Mesenchymal stem cell (in vitro differentiated cells and primary cell): ENCODE measurements around the gene CCNYL1.

Experiments
- DNase-seq: peaks from one replicate; pipeline ENCODE4 v3.0.0-alpha.2; 2013
- H2AFZ ChIP-seq: one replicate; pipeline ENCODE4 v1.6.1; 2013; ENCODE audit warnings: low read depth, mild to moderate bottlenecking, control low read depth, inconsistent platforms, low read length, moderate library complexity
- H2AK5ac ChIP-seq: 2 replicates; pipeline ENCODE4 v1.6.1; 2013; ENCODE audit warnings: low read length, moderate library complexity, mild to moderate bottlenecking, inconsistent platforms; ENCODE audit not compliant: severe bottlenecking
- H2BK120ac ChIP-seq: one replicate; pipeline ENCODE4 v1.6.1; 2013; ENCODE audit warnings: low read depth, mild to moderate bottlenecking, inconsistent platforms, low read length, moderate library complexity
- H2BK12ac ChIP-seq, 2 experiments: one replicate each; pipeline ENCODE4 v1.6.1; 2013; ENCODE audit warnings: inconsistent platforms in 2 of 2, low read length in 2 of 2, mild to moderate bottlenecking in 2 of 2, moderate library complexity in 2 of 2, control low read depth in 1 of 2
- H2BK15ac ChIP-seq: one replicate; pipeline ENCODE4 v1.6.1; 2013; ENCODE audit warnings: mild to moderate bottlenecking, low read depth, inconsistent platforms; ENCODE audit not compliant: poor library complexity, severe bottlenecking
- H2BK5ac ChIP-seq: 2 replicates; pipeline ENCODE4 v1.6.1; 2013; ENCODE audit warnings: low read depth, mild to moderate bottlenecking, low read length, control low read depth, inconsistent platforms; ENCODE audit not compliant: poor library complexity, severe bottlenecking
- H3K14ac ChIP-seq, 2 experiments: one replicate each; pipeline ENCODE4 v1.6.1; 2013; ENCODE audit warnings: inconsistent platforms in 2 of 2, low read length in 2 of 2, control low read depth in 1 of 2, mild to moderate bottlenecking in 1 of 2, moderate library complexity in 1 of 2
- H3K18ac ChIP-seq, 2 experiments: one replicate each; pipeline ENCODE4 v1.6.1; 2013; ENCODE audit warnings: inconsistent platforms in 2 of 2, low read length in 2 of 2, control low read depth in 1 of 2, low read depth in 1 of 2, mild to moderate bottlenecking in 1 of 2
- H3K23ac ChIP-seq, 2 experiments: one replicate each; pipeline ENCODE4 v1.6.1; 2013; ENCODE audit warnings: inconsistent platforms in 2 of 2, low read length in 2 of 2, mild to moderate bottlenecking in 2 of 2, moderate library complexity in 2 of 2, control low read depth in 1 of 2
- H3K27ac ChIP-seq: 2 replicates; pipeline ENCODE4 v1.5.1; 2013; ENCODE audit warnings: mild to moderate bottlenecking, moderate library complexity, low read length, control low read depth, inconsistent platforms; ENCODE audit not compliant: poor library complexity, severe bottlenecking
- H3K27me3 ChIP-seq, 2 experiments: 2 replicates each; pipeline versions ENCODE4 v1.6.1 to v1.7.0; 2013; ENCODE audit warnings: low read length in 2 of 2, mild to moderate bottlenecking in 2 of 2, moderate library complexity in 2 of 2, control low read depth in 1 of 2, inconsistent platforms in 1 of 2; ENCODE audit not compliant: control insufficient read depth in 1 of 2, insufficient read depth in 1 of 2
- H3K36me3 ChIP-seq, 2 experiments: 2 replicates each; pipeline versions ENCODE4 v1.6.1 to v1.7.0; 2013; ENCODE audit warnings: low read length in 2 of 2, control low read depth in 1 of 2, inconsistent platforms in 1 of 2, low read depth in 1 of 2, mild to moderate bottlenecking in 1 of 2; ENCODE audit not compliant: insufficient read depth in 2 of 2, control insufficient read depth in 1 of 2
- H3K4ac ChIP-seq, 2 experiments: one replicate each; pipeline ENCODE4 v1.6.1; 2013; ENCODE audit warnings: inconsistent platforms in 2 of 2, low read length in 2 of 2, mild to moderate bottlenecking in 2 of 2, moderate library complexity in 2 of 2, control low read depth in 1 of 2, low read depth in 1 of 2
- H3K4me1 ChIP-seq: 2 replicates; pipeline ENCODE4 v1.6.1; 2013; ENCODE audit warnings: low read depth, low read length, control low read depth; ENCODE audit not compliant: control insufficient read depth, insufficient read depth
- H3K4me2 ChIP-seq: 2 replicates; pipeline ENCODE4 v1.6.1; 2013; ENCODE audit warnings: low read length, mild to moderate bottlenecking, inconsistent platforms; ENCODE audit not compliant: poor library complexity, severe bottlenecking
- H3K4me3 ChIP-seq, 2 experiments: 2 replicates each; pipeline versions ENCODE4 v1.5.1 to v1.7.0; 2013; ENCODE audit warnings: low read length in 2 of 2, mild to moderate bottlenecking in 2 of 2, control low read depth in 1 of 2, low read depth in 1 of 2; ENCODE audit not compliant: insufficient read depth in 1 of 2
- H3K79me1 ChIP-seq: replicated peaks from 2 replicates; pipeline ENCODE4 v1.6.1; 2013; ENCODE audit warnings: mild to moderate bottlenecking, control low read depth, low read length, inconsistent platforms; ENCODE audit not compliant: poor library complexity, severe bottlenecking
- H3K9ac ChIP-seq: 2 replicates; pipeline ENCODE4 v1.7.0; 2013; ENCODE audit warnings: mild to moderate bottlenecking, low read length, moderate library complexity
- H3K9me3 ChIP-seq: 2 replicates; pipeline ENCODE4 v1.7.0; 2013; ENCODE audit warnings: mild to moderate bottlenecking, low read length; ENCODE audit not compliant: control insufficient read depth
- H4K8ac ChIP-seq: one replicate; pipeline ENCODE4 v1.6.1; 2013; ENCODE audit warnings: inconsistent platforms, mild to moderate bottlenecking, low read length, moderate library complexity
- H4K91ac ChIP-seq: one replicate; pipeline ENCODE4 v1.6.1; 2013; ENCODE audit warnings: mild to moderate bottlenecking, low read length, inconsistent platforms
- WGBS: methylation state at CpG from one replicate; pipeline ENCODE4 v1.1.7; 2013; ENCODE audit warnings: mixed read lengths; 5-methylcytosine and 5-hydroxymethylcytosine counted together

The CCNYL1 gene

DNA sequence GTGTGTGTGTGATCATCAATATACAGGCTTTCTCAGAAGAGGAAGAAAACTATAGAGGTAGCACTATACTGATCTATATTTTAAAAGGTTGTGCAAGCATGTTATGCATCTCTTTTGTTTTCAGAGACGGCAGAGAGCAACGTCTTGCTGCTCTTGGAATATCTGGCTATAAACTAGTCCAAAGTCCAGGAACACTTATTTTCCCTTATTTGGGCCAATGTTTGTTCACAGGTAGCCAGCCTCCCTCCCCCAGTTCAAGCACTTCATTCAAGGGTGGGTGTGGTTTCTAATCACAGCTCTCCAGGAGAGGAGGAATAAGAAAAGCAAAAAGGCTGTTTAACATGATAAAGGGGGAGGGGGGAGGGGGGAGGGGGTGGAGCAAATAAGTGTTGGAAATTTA is 54.1 kb downstream of the CCNYL1 start:
- Histone ChIP-seq H2BK12ac (no peak overlapping the region), H2BK5ac (no peak overlapping the region), H3K4me1 (peaks cover 27% of the 10 kb centered on the region), H3K18ac (no peak overlapping the region), H2BK120ac (no peak overlapping the region), H2AK5ac (no peak overlapping the region), H3K36me3 (peaks cover 0 to 12% of the 10 kb centered on the region in 2 experiments), H3K14ac (no peak overlapping the region), H3K27me3 (peaks cover 0 to 8% of the 10 kb centered on the region in 2 experiments), H3K4me3 (no peak overlapping the region), H3K23ac (no peak overlapping the region), H4K8ac (no peak overlapping the region), H4K91ac (no peak overlapping the region), H3K4ac (no peak overlapping the region), H3K79me1 (peaks cover 15% of the 10 kb centered on the region), H2BK15ac (no peak overlapping the region), H3K9me3 (no peaks in the 10 kb centered on the region), H2AFZ (no peak overlapping the region), H3K27ac (no peak overlapping the region), H3K4me2 (no peak overlapping the region), H3K9ac (no peak overlapping the region)
- 60% methylated on average over 2 of the region's 2 CpGs for WGBS
- no peak for DNase-seq

DNA sequence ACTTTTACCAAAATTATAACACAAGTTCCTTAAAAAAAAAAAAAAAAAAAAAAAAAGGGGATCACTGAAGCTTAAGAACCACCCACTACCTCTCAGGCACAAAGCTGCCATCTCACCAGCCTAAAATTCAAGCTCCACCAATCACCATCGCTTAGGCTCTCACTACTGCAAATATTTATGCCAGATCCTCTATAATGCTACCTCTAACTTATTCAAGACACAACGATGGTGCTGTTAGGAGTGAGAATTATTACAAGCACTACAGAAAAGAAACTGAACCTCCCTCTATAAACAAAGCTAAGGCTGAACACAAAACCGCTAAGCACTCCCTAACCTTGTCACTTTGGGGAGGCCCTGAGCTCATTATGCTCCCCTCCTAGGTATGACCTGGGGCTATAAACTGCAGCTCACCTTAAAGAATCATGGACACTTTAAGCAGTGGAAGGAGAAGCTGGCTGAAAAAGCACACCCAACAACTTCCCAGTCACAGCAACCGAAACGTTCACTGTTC is 54.7 kb downstream of the CCNYL1 start:
- H3K27ac ChIP-seq = no peak overlapping the region
- no peaks in the 10 kb centered on the region for H3K9me3 ChIP-seq
- H3K14ac ChIP-seq = no peak overlapping the region
- no peak overlapping the region for H3K18ac ChIP-seq
- no peak overlapping the region for H3K23ac ChIP-seq
- DNase-seq = peak; percentile 8
- H2AK5ac ChIP-seq = no peak overlapping the region
- no peak overlapping the region for H3K4me2 ChIP-seq
- peaks cover 0 to 12% of the 10 kb centered on the region in 2 experiments for H3K36me3 ChIP-seq
- H2BK15ac ChIP-seq = no peak overlapping the region
- peaks cover 0 to 8% of the 10 kb centered on the region in 2 experiments for H3K27me3 ChIP-seq
- H2BK12ac ChIP-seq = no peak overlapping the region
- no peak overlapping the region for H4K8ac ChIP-seq
- no peak overlapping the region for H2BK120ac ChIP-seq
- H3K4me1 ChIP-seq = peaks cover 31% of the 10 kb centered on the region
- no peak overlapping the region for H3K9ac ChIP-seq
- no peak overlapping the region for H2BK5ac ChIP-seq
- 20% methylated on average over 4 of the region's 5 CpGs for WGBS
- H3K79me1 ChIP-seq = peaks cover 15% of the 10 kb centered on the region
- H3K4me3 ChIP-seq = no peak overlapping the region
- no peak overlapping the region for H3K4ac ChIP-seq
- H4K91ac ChIP-seq = no peak overlapping the region
- H2AFZ ChIP-seq = no peak overlapping the region

DNA sequence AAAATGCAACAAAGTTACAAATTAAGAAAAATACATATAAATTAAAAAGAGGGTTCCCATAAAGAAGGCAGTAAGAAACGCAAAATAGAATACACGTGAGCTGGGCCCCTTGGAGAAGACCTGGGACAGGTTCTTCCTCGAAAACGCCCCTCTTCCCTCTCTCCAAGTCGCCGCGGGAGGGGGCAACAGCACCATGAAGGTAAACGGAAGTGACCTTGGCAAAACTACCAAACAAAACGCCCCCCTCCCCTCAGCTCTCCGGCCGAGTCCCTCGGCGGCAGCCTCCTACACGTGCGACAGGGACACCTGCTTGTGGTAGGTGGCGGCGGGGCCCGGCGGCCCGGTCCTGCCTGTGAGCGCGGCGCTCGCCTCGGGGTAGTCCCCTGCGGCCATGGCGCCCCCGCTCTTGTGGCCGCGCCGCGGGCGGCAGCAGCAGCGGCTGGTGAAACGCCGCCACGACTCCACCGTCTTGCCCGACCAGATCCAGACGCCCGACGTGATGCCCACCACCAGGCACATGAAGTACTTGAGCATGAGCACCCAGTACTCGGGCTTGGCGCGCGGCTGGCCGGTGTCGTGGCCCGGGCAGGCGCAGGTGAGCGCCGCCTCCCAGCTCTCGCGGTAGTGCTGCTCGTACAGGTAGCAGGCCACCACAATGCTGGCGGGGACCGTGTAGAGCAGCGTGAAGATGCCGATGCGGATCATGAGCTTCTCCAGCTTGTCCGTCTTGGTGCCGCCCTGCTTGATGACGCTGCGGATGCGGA is 55.4 kb downstream of the CCNYL1 start:
- H3K4me3 ChIP-seq = peak overlapping the region in 1 of 2 experiments; percentile 43
- H3K9ac ChIP-seq = no peak overlapping the region
- peaks cover 0 to 8% of the 10 kb centered on the region in 2 experiments for H3K27me3 ChIP-seq
- no peak for DNase-seq
- H2AK5ac ChIP-seq = no peak overlapping the region
- H2BK120ac ChIP-seq = no peak overlapping the region
- H3K4me1 ChIP-seq = peaks cover 32% of the 10 kb centered on the region
- H3K4ac ChIP-seq = no peak overlapping the region
- H4K91ac ChIP-seq = no peak overlapping the region
- WGBS = 35% methylated on average over 65 of the region's 65 CpGs
- no peak overlapping the region for H2BK15ac ChIP-seq
- peaks cover 0 to 12% of the 10 kb centered on the region in 2 experiments for H3K36me3 ChIP-seq
- no peak overlapping the region for H2BK5ac ChIP-seq
- H3K23ac ChIP-seq = no peak overlapping the region
- no peaks in the 10 kb centered on the region for H3K9me3 ChIP-seq
- peak overlapping the region in 1 of 2 experiments; percentile 37 for H3K18ac ChIP-seq
- no peak overlapping the region for H3K14ac ChIP-seq
- H3K27ac ChIP-seq = no peak overlapping the region
- H4K8ac ChIP-seq = peak overlapping the region; percentile 59
- H2AFZ ChIP-seq = no peak overlapping the region
- no peak overlapping the region for H2BK12ac ChIP-seq
- H3K4me2 ChIP-seq = peak overlapping the region; percentile 45
- H3K79me1 ChIP-seq = peaks cover 15% of the 10 kb centered on the region

DNA sequence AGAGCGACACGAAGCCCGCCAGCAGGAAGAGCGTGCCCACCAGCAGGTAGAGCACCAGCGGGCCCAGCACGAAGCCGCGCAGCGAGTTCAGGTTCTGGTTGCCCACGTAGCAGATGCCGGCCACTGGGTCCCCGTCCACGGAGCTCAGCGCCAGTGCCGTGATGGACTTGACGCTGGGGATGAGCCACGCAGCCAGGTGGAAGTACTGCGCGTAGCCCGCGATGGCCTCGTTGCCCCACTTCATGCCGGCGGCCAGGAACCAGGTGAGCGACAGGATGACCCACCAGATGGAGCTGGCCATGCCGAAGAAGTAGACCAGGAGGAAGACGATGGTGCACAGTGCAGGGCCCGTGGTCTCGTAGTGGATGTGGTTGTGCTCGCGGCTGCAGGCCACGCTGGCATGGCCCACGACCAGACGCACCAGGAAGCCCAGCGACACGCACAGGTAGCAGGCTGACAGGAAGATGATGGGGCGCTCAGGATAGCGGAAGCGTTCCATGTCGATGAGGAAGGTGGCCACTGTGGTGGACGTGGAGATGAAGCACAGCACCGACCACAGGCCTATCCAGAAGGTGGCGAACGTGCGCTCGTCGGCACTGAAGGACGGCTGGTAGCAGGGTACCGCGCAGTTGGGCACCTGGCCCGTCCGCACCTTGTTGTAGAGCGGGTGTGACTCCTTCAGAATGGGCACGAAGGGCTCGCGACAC is 56.2 kb downstream of the CCNYL1 start:
- Histone ChIP-seq H3K4me3 (peak overlapping the region in 1 of 2 experiments; percentile 86), H2BK120ac (no peak overlapping the region), H3K4me1 (peaks cover 32% of the 10 kb centered on the region), H3K18ac (no peak overlapping the region), H3K4me2 (peak overlapping the region; percentile 100), H3K4ac (no peak overlapping the region), H2AK5ac (no peak overlapping the region), H2BK15ac (no peak overlapping the region), H3K23ac (no peak overlapping the region), H2BK12ac (no peak overlapping the region), H4K91ac (no peak overlapping the region), H3K27me3 (peaks cover 0 to 8% of the 10 kb centered on the region in 2 experiments), H3K36me3 (peaks cover 0 to 12% of the 10 kb centered on the region in 2 experiments), H4K8ac (no peak overlapping the region), H3K9ac (no peak overlapping the region), H3K14ac (no peak overlapping the region), H2AFZ (no peak overlapping the region), H2BK5ac (no peak overlapping the region), H3K27ac (no peak overlapping the region), H3K9me3 (no peaks in the 10 kb centered on the region), H3K79me1 (peaks cover 15% of the 10 kb centered on the region)
- WGBS = 67% methylated on average over 56 of the region's 56 CpGs
- DNase-seq = peak; percentile 29
